IMR-90 (cell line): ENCODE measurements around the gene SP2. TPM values are rescaled to one million over a fixed set of nuclear protein-coding genes. Genes with fewer than 3 reads are reported as not detected.

Experiments used
- ATAC-seq: fragments of 200-7000 bp; cut with Tn5 transposase; 2 replicates; pipeline ENCODE4 v1.9.1; 2020; ENCODE audit warnings: low read depth, mild to moderate bottlenecking, moderate library complexity
- BruUV-seq: library from RNA; stranded (reverse); fragments of 400-500 nt; replicated peaks from 2 replicates; lab custom pipeline; 2021; lab: Mats Ljungman, UMichigan
- CTCF ChIA-PET: fragments of 300-600 bp; formaldehyde crosslinking; extraction: SDS; loops from one replicate; lab custom pipeline; 2021; ENCODE audit warnings: antibody characterized with exemption; lab: Yijun Ruan, JAX
- POLR2A ChIA-PET: fragments of 300-600 bp; sonication (Branson Sonifier 250); formaldehyde crosslinking; loops from one replicate; lab custom pipeline; 2022; ENCODE audit warnings: antibody characterized with exemption; ENCODE audit not compliant: unreplicated experiment; lab: Charles Lee
- DNase-seq: peaks from one replicate; pipeline ENCODE4 v3.0.0; 2013
- H2AFZ ChIP-seq: replicated peaks from 2 replicates; pipeline ENCODE3; 2013; ENCODE audit warnings: low read length, mild to moderate bottlenecking; ENCODE audit not compliant: poor library complexity
- H2AK5ac ChIP-seq: 2 replicates; pipeline ENCODE4 v1.6.1; 2013; ENCODE audit warnings: low read depth, low read length, inconsistent platforms
- H2AK9ac ChIP-seq: replicated peaks from 2 replicates; pipeline ENCODE3; 2013; ENCODE audit warnings: mild to moderate bottlenecking, low read depth, low read length, moderate library complexity; ENCODE audit not compliant: poor library complexity
- H2BK120ac ChIP-seq: 2 replicates; pipeline ENCODE4 v1.6.1; 2013; ENCODE audit warnings: low read depth, low read length, inconsistent platforms
- H2BK15ac ChIP-seq: 3 replicates; pipeline ENCODE4 v1.6.1; 2013; ENCODE audit warnings: low read depth, low read length, inconsistent platforms
- H2BK20ac ChIP-seq: 2 replicates; pipeline ENCODE4 v1.6.1; 2013; ENCODE audit warnings: low read depth, mild to moderate bottlenecking, inconsistent platforms, low read length, moderate library complexity
- H2BK5ac ChIP-seq: 2 replicates; pipeline ENCODE4 v1.6.1; 2013; ENCODE audit warnings: mild to moderate bottlenecking, low read depth, low read length, inconsistent platforms; ENCODE audit not compliant: poor library complexity, severe bottlenecking
- H3K14ac ChIP-seq: replicated peaks from 2 replicates; pipeline ENCODE4 v1.6.1; 2013; ENCODE audit warnings: low read depth, low read length, inconsistent platforms
- H3K18ac ChIP-seq: 2 replicates; pipeline ENCODE4 v1.6.1; 2013; ENCODE audit warnings: low read depth, low read length, control low read depth
- H3K23ac ChIP-seq: 2 replicates; pipeline ENCODE4 v1.6.1; 2013; ENCODE audit warnings: low read depth, low read length, inconsistent platforms
- H3K27ac ChIP-seq: 2 replicates; pipeline ENCODE4 v1.5.1; 2013; ENCODE audit warnings: mild to moderate bottlenecking, control low read depth, low read length; ENCODE audit not compliant: insufficient read depth
- H3K27me3 ChIP-seq: 2 replicates; pipeline ENCODE4 v1.6.1; 2013; ENCODE audit warnings: low read length; ENCODE audit not compliant: control insufficient read depth, insufficient read depth
- H3K36me3 ChIP-seq: 2 replicates; pipeline ENCODE4 v1.6.1; 2013; ENCODE audit warnings: low read length, mixed read lengths; ENCODE audit not compliant: control insufficient read depth, insufficient read depth
- H3K4ac ChIP-seq: 2 replicates; pipeline ENCODE4 v1.6.1; 2013; ENCODE audit warnings: low read depth, low read length, inconsistent platforms
- H3K4me1 ChIP-seq: 2 replicates; pipeline ENCODE4 v1.6.1; 2013; ENCODE audit warnings: low read length, mixed read lengths; ENCODE audit not compliant: control insufficient read depth, insufficient read depth
- H3K4me2 ChIP-seq: 2 replicates; pipeline ENCODE4 v1.6.1; 2013; ENCODE audit warnings: low read depth, mild to moderate bottlenecking, control low read depth, low read length, moderate library complexity
- H3K4me3 ChIP-seq: 2 replicates; pipeline ENCODE4 v1.5.1; 2013; ENCODE audit warnings: low read depth, mild to moderate bottlenecking, control low read depth, low read length, moderate library complexity; ENCODE audit not compliant: insufficient read depth
- H3K56ac ChIP-seq: 2 replicates; pipeline ENCODE4 v1.6.1; 2013; ENCODE audit warnings: low read length, inconsistent platforms; ENCODE audit not compliant: insufficient read depth; ENCODE audit errors: extremely low read depth
- H3K79me1 ChIP-seq, 2 experiments: 2 replicates each; pipeline ENCODE4 v1.6.1; 2013; ENCODE audit warnings: low read length in 2 of 2, inconsistent platforms in 1 of 2, low read depth in 1 of 2
- H3K9ac ChIP-seq: 2 replicates; pipeline ENCODE4 v1.6.1; 2013; ENCODE audit warnings: low read depth, low read length, control low read depth
- H3K9me1 ChIP-seq: 2 replicates; pipeline ENCODE4 v1.6.1; 2013; ENCODE audit warnings: low read length, inconsistent platforms; ENCODE audit not compliant: insufficient read depth
- H3K9me3 ChIP-seq: 2 replicates; pipeline ENCODE4 v1.6.1; 2013; ENCODE audit warnings: low read length; ENCODE audit not compliant: control insufficient read depth, insufficient read depth
- H4K20me1 ChIP-seq: 2 replicates; pipeline ENCODE4 v1.6.1; 2013; ENCODE audit warnings: low read length, inconsistent platforms; ENCODE audit not compliant: insufficient read depth
- H4K5ac ChIP-seq: 2 replicates; pipeline ENCODE4 v1.6.1; 2013; ENCODE audit warnings: mild to moderate bottlenecking, low read depth, low read length, control low read depth
- H4K8ac ChIP-seq, 2 experiments: 2 replicates each; pipeline ENCODE4 v1.6.1; 2013; ENCODE audit warnings: low read depth in 2 of 2, low read length in 2 of 2, control low read depth in 1 of 2, inconsistent platforms in 1 of 2
- H4K91ac ChIP-seq: 2 replicates; pipeline ENCODE4 v1.6.1; 2013; ENCODE audit warnings: low read depth, low read length, inconsistent platforms; ENCODE audit not compliant: insufficient read depth
- BHLHE40 ChIP-seq: fragments of 150-350 bp; IDR thresholded peaks from 2 replicates; pipeline ENCODE4 v1.6.1; 2016; ENCODE audit warnings: mild to moderate bottlenecking, low read depth, low read length
- CEBPB ChIP-seq: IDR thresholded peaks from 2 replicates; pipeline ENCODE4 v1.6.1; 2012; ENCODE audit warnings: low read depth, low read length, improper control_type of control experiment
- CHD1 ChIP-seq: IDR thresholded peaks from 2 replicates; pipeline ENCODE4 v1.6.1; 2012; ENCODE audit warnings: low read depth, low read length, improper control_type of control experiment
- FOS ChIP-seq: fragments of 150-350 bp; IDR thresholded peaks from 2 replicates; pipeline ENCODE4 v1.6.1; 2016; ENCODE audit warnings: low read depth, low read length
- MAFK ChIP-seq: IDR thresholded peaks from 2 replicates; pipeline ENCODE4 v1.6.1; 2012; ENCODE audit warnings: low read depth, low read length, improper control_type of control experiment
- MAZ ChIP-seq: IDR thresholded peaks from 2 replicates; pipeline ENCODE4 v1.6.1; 2012; ENCODE audit warnings: low read depth, mild to moderate bottlenecking, low read length, improper control_type of control experiment, moderate library complexity, borderline replicate concordance
- MXI1 ChIP-seq: IDR thresholded peaks from 2 replicates; pipeline ENCODE4 v1.6.1; 2012; ENCODE audit warnings: low read depth, mild to moderate bottlenecking, low read length, moderate library complexity, borderline replicate concordance
- NFE2L2 ChIP-seq: fragments of 150-350 bp; IDR thresholded peaks from 2 replicates; pipeline ENCODE4 v1.6.1; 2016; ENCODE audit warnings: low read depth, mild to moderate bottlenecking, low read length
- POLR2A ChIP-seq: IDR thresholded peaks from 2 replicates; pipeline ENCODE4 v1.6.1; 2012; ENCODE audit warnings: mild to moderate bottlenecking, low read depth, low read length
- RAD21 ChIP-seq: IDR thresholded peaks from 2 replicates; pipeline ENCODE4 v1.6.1; 2012; ENCODE audit warnings: low read length, improper control_type of control experiment
- RCOR1 ChIP-seq: IDR thresholded peaks from 2 replicates; pipeline ENCODE4 v1.6.1; 2012; ENCODE audit warnings: mild to moderate bottlenecking, low read length, improper control_type of control experiment; ENCODE audit not compliant: insufficient replicate concordance
- RFX5 ChIP-seq: IDR thresholded peaks from 2 replicates; pipeline ENCODE4 v1.8.0; 2012; ENCODE audit warnings: low read depth, mild to moderate bottlenecking, low read length, moderate library complexity
- SMC3 ChIP-seq: fragments of 150-350 bp; IDR thresholded peaks from 2 replicates; pipeline ENCODE4 v1.6.1; 2016; ENCODE audit warnings: low read depth, mild to moderate bottlenecking, antibody characterized with exemption, low read length, moderate library complexity
- WGBS, 2 experiments: methylation state at CpG; one replicate each; pipeline versions ENCODE4 v1.1.5 to v1.1.7; 2013; ENCODE audit warnings: missing lambda C conversion rate in 2 of 2; ENCODE audit not compliant: insufficient read length in 1 of 2; ENCODE audit errors: extremely low coverage in 2 of 2; 5-methylcytosine and 5-hydroxymethylcytosine counted together
- dilution Hi-C: fragments of 300-500 bp; cut with HindIII; formaldehyde crosslinking; loops from one replicate; pipeline ENCODE4 v1.14.3; 2018; ENCODE audit warnings: low sequenced_read_pairs; ENCODE audit not compliant: unreplicated experiment
- in situ Hi-C: fragments of 300-500 bp; cut with MboI; formaldehyde crosslinking; loops from 3 replicates; pipeline ENCODE4 v1.14.3; 2019; ENCODE audit warnings: low sequenced_read_pairs, inconsistent platforms, mixed read lengths
- intact Hi-C: fragments of 100-400 bp; cut with micrococcal nuclease; formaldehyde crosslinking; loops from 2 replicates; pipeline ENCODE4 v1.10.0; 2022
- polyA plus RNA-seq, 3 experiments: library from polyadenylated mRNA; depleted of rRNA; stranded (reverse); fragments of >200 nt; gene quantifications; 2 replicates each; pipeline ENCODE4 v1.2.3, GENCODE V29; 2012; ENCODE audit warnings: low replicate concordance in 1 of 3
- total RNA-seq: library from RNA; depleted of rRNA; stranded (reverse); fragments of >200 nt; gene quantifications from 2 replicates; pipeline ENCODE4 v1.2.3, GENCODE V29; 2012
- TF ChIP-seq, protein P1 (sequence below): conservative IDR thresholded peaks from 2 replicates; pipeline ENCODE4 v1.5.1; 2012; ENCODE audit warnings: mild to moderate bottlenecking, low read depth, low read length, improper control_type of control experiment
- TF ChIP-seq, protein P2 (sequence below): fragments of 150-350 bp; IDR thresholded peaks from 2 replicates; pipeline ENCODE4 v1.6.1; 2017; ENCODE audit warnings: mild to moderate bottlenecking, antibody characterized with exemption, low read length, low read depth
- TF ChIP-seq, protein P3 (sequence below): fragments of 150-350 bp; IDR thresholded peaks from 2 replicates; pipeline ENCODE4 v1.6.1; 2016; ENCODE audit warnings: low read depth, mild to moderate bottlenecking, low read length, moderate library complexity, borderline replicate concordance

SP2 gene
- total and polyA plus RNA-seq, 2 of the 4 experiments (the other 2 are of a cell fraction), result 0.72 to 13.8 TPM

DNA sequence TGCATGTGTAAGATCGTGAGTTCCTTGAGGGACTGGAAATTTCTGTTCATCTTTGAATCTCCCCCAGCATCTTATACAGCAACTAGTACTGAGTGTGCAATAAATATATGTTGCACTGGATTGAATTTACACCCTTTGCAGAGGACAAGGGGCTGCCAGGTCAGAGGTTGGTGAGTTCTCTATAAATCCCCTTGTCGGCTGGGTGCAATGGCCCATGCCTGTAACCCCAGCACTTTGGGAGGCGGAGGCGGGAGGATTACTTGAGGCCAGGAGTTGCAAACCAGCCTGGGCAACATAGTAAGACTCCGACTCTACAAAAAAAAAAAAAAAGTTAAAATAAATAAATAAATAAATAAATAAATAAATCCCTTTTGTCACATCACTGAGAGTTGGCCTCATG lies 35.6 kb upstream of the SP2 start:
- Histone ChIP-seq H3K9ac (no peak overlapping the region), H2BK15ac (no peak overlapping the region), H3K56ac (no peak overlapping the region), H2AFZ (no peak overlapping the region), H3K4me1 (peaks cover 8% of the 10 kb centered on the region), H3K4ac (no peak overlapping the region), H3K27me3 (peaks cover 20% of the 10 kb centered on the region), H3K23ac (no peak overlapping the region), H3K4me2 (no peak overlapping the region), H2AK9ac (no peak overlapping the region), H3K4me3 (no peak overlapping the region), H3K79me1 (no peaks in the 10 kb centered on the region), H4K8ac (no peak overlapping the region), H3K36me3 (no peaks in the 10 kb centered on the region), H3K9me1 (peaks cover 5% of the 10 kb centered on the region), H2BK120ac (no peak overlapping the region), H3K9me3 (peaks cover 3% of the 10 kb centered on the region; the same call in 1 of the 2 replicates), H3K14ac (no peak overlapping the region), H4K91ac (0 out of 2 replicates have a peak overlapping the region, but pooled peaks have one; percentile 32), H2BK5ac (no peak overlapping the region), H4K5ac (no peak overlapping the region), H3K18ac (no peak overlapping the region), H2AK5ac (no peak overlapping the region), H2BK20ac (no peak overlapping the region), H3K27ac (no peak overlapping the region), H4K20me1 (no peaks in the 10 kb centered on the region)
- dilution Hi-C loops (no loop called here), intact Hi-C loops (no loop called here), in situ Hi-C loops (no loop called here)
- CTCF ChIA-PET, result no interaction called here
- no TSS peak for BruUV-seq
- ATAC-seq, result no peak
- TF ChIP-seq RFX5, result no peak
- TF ChIP-seq, protein P1, sequence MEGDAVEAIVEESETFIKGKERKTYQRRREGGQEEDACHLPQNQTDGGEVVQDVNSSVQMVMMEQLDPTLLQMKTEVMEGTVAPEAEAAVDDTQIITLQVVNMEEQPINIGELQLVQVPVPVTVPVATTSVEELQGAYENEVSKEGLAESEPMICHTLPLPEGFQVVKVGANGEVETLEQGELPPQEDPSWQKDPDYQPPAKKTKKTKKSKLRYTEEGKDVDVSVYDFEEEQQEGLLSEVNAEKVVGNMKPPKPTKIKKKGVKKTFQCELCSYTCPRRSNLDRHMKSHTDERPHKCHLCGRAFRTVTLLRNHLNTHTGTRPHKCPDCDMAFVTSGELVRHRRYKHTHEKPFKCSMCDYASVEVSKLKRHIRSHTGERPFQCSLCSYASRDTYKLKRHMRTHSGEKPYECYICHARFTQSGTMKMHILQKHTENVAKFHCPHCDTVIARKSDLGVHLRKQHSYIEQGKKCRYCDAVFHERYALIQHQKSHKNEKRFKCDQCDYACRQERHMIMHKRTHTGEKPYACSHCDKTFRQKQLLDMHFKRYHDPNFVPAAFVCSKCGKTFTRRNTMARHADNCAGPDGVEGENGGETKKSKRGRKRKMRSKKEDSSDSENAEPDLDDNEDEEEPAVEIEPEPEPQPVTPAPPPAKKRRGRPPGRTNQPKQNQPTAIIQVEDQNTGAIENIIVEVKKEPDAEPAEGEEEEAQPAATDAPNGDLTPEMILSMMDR, result no peak
- TF ChIP-seq, protein P2, sequence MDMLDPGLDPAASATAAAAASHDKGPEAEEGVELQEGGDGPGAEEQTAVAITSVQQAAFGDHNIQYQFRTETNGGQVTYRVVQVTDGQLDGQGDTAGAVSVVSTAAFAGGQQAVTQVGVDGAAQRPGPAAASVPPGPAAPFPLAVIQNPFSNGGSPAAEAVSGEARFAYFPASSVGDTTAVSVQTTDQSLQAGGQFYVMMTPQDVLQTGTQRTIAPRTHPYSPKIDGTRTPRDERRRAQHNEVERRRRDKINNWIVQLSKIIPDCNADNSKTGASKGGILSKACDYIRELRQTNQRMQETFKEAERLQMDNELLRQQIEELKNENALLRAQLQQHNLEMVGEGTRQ, result no peak
- TF ChIP-seq RCOR1, result no peak
- TF ChIP-seq BHLHE40, result no peak
- no peak for TF ChIP-seq MAZ
- no peak for TF ChIP-seq RAD21
- TF ChIP-seq SMC3, result no peak
- TF ChIP-seq POLR2A, result no peak
- no peak for TF ChIP-seq CEBPB
- TF ChIP-seq MAFK, result no peak
- TF ChIP-seq, protein P3, sequence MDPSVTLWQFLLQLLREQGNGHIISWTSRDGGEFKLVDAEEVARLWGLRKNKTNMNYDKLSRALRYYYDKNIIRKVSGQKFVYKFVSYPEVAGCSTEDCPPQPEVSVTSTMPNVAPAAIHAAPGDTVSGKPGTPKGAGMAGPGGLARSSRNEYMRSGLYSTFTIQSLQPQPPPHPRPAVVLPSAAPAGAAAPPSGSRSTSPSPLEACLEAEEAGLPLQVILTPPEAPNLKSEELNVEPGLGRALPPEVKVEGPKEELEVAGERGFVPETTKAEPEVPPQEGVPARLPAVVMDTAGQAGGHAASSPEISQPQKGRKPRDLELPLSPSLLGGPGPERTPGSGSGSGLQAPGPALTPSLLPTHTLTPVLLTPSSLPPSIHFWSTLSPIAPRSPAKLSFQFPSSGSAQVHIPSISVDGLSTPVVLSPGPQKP, result no peak
- no peak for TF ChIP-seq CHD1
- TF ChIP-seq MXI1, result no peak
- TF ChIP-seq FOS, result no peak
- no peak for TF ChIP-seq NFE2L2
- POLR2A ChIA-PET, result no interaction called here
- no peak for DNase-seq
- 100% methylated on average over 1 of the region's 5 CpGs; no CpG with 5 or more reads in 1 of the 2 experiments for WGBS, 2 experiments
